ENCODE measurements around the gene NOM1.
"Not testable (repeated sequence)": the region's sequence is repeated elsewhere in the genome, so short reads cannot be mapped to it uniquely, and the experiment has no call there.

NOM1 gene

DNA sequence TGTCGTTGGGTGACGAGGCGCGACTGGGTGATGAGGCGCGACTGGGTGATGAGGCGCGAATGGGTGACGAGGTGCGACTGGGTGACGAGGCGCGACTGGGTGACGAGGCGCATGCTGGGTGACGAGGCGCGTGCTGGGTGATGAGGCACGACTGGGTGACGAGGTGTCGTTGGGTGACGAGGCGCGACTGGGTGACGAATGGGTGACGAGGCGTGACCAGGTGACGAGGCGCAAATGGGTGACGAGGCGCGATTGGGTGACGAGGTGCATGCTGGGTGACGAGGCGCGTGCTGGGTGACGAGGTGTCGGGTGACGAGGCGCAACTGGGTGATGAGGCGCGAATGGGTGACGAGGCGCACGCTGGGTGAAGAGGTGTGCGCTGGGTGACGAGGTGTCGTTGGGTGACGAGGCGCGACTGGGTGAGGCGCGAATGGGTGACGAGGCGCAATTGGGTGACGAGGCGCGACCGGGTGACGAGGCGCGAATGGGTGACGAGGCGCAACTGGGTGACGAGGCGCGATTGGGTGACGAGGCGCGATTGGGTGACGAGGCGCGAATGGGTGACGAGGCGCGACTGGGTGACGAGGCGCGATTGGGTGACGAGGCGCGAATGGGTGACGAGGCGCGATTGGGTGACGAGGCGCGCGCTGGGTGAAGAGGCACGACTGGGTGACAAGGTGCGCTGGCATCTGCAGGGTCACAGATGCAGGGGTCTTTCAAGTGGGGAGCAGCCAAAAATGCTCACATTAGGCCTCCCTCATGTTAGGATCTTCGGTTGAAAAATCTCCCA, 7.9 kb upstream of the NOM1 start:
- no peak for DNase-seq (ENCODE audit: low read depth in 2 of 2)

DNA sequence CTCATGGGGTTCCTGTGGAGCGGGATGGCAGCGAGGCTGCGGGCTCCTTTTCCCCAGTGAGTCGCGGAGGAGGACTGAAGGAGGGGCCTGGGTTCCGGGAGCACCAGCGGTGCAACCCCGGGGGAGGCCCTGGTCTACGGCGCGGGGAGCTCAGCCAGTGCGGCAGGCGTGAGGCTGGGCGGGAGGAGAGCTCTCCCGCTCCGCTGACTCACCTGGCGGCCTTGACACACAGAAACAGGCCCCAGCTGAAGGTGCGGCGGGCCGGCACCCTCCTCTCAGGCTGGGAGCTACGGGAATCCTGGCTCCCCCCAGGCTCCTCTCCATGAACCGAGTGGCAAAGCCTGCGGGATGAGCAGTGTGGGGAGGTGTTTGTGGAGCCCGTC, 6.8 kb upstream of the NOM1 start:
- no peak for DNase-seq (ENCODE audit: low read depth in 2 of 2)

DNA sequence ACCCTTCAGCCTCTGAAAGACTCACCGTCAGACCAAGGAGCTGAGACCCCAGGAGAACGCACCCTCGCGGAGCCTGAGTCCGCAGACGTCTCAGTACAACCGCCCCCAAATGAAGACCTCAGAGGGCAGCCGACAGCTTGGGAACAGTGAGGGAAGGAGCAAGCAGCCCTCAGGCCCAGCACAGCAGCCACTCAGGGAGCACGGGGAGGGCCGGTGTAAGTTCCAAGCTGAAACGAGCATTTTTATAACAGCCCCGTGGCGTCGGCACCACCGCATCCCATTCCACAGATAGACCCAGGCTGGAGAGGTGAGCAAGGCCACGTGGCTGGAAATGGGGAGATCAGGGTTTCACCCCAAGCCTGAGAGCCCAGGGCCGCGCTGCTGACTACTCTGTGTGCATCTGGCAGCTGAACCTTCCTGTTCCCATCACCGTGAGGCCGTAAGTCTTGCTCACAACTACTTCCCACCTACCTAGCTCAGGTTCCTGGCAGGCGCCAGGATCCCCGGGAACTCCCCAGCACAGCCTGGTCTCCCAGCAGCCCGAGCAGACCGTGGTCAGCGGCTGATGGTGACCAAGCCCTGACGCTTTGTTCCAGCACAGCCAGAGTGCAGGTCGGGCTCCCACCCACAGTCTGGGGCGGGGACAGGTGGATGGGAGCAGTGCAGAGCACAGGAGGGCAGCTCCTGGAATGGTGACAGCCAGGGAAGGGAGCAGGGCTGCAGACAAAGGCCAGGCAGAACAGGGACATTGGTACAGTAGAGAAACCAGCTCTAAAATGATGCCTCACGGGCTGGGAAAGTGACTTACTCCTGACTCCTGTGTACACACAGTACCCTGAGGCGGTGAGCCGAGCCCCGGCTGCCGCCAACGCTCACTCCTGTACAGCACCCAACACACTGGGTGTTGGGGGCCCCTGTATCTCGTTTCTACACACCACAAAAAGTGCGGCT, 6.1 kb upstream of the NOM1 start:
- no peak for DNase-seq (ENCODE audit: low read depth in 2 of 2)

DNA sequence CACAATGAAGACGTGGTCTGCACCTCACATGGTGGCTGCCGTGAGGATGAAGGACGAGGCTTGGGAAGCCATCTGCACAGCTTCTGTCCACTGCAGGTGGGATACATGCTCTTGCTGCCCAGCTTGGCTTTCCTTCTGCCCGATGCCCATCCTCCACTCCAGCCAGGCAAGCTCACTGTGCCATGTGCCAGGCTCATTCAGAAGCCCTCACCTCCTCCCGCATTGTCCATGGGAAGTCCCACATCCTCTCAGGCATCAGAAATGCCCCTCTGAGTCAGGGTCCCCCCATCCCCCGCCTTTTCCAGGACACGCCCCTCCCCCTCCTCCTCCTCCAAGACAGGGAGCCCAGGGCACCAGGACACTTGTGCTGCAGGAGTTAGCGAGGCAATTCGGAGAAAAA, 4.6 kb upstream of the NOM1 start:
- DNase-seq (ENCODE audit: low read depth in 2 of 2) = no peak

DNA sequence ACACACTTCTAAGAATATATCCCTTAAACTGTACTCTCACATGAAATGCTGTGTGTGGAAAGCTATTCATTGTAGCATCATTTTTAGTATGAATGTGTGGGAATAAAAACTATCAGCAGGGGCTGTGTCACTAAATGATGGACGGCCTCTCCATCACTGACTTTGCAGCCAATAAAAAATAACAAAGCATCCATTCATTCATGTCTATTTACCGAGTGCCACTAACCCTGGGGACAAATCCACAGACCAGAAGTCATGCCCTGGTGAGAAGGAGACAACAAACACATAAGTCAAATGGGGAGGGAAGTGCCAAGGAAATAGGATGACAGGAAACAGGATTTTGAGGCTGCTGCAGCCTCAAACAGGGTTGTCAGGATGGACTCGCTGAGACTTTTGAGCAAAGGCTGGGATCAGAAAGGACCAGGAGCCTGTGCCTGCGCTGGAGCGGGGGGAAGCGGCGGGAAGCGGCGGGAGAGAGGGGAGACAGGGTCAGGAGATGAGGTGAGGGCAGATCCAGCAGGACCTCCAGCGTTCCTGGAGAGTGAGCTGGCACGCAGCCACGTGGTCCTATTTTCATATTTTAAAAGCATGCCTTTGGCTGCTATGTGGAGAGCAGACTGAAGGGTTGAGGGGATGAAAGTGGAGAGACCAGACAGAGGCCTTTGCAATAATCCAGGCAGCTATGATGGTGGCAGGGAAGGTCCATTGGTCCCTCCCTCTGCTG, 2.2 kb upstream of the NOM1 start:
- no peak for DNase-seq (ENCODE audit: low read depth in 2 of 2)

DNA sequence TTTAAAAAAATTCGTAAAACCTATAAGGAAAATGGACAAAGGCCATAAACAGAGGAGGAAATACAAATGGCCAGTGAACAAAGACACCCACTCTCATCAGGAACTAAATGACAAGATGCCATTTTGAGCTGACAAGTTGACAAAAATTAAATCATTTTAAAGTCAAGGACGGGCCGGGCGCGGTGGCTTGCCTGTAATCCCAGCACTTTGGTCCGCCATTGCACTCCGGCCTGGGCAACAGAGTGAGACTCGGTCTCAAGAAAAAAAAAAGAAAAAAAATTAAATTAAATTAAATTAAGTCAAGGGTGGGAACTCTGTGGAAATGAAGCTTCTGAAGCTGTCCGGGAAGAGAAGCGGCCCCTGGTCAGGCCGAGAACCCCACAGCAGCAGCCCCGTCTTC, 1.2 kb upstream of the NOM1 start:
- no peak for DNase-seq (ENCODE audit: low read depth in 2 of 2)

DNA sequence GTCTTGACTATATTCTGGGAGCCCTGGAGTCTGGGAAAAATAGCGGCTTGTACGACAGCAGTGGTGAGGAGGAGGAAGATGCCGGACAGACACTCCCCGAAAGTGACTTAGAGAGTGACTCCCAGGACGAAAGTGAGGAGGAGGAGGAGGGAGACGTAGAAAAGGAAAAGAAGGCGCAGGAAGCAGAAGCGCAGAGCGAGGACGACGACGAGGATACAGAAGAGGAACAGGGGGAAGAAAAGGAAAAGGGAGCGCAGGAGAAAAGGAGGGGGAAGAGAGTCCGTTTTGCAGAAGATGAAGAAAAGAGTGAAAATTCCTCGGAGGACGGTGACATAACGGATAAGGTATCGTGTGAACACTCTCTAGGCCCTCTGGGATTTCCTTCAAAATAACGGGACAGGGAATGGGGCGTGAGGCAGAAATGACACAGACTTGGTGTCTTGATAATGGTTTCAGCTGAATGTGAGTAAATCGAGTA, 908 bp downstream of the NOM1 start:
- no peak for DNase-seq (ENCODE audit: low read depth in 2 of 2)

DNA sequence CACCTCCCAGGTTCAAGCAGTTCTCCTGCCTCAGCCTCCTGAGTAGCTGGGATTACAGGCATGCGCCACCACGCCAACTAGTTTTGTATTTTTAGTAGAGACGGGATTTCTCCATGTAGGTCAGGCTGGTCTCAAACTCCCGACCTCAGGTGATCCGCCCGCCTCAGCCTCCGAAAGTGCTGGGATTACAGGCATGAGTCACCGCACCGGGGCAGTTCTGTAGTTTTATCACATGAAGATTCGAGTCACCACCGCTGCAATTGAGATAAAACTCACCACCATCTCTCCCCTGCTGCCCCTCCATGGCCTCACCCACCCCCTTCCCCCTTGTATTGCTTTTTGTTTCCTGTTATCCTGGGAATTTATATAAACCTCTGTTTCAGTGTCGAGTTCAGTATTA, 3.7 kb downstream of the NOM1 start:
- DNase-seq (ENCODE audit: low read depth in 2 of 2) = not testable (repeated sequence)

DNA sequence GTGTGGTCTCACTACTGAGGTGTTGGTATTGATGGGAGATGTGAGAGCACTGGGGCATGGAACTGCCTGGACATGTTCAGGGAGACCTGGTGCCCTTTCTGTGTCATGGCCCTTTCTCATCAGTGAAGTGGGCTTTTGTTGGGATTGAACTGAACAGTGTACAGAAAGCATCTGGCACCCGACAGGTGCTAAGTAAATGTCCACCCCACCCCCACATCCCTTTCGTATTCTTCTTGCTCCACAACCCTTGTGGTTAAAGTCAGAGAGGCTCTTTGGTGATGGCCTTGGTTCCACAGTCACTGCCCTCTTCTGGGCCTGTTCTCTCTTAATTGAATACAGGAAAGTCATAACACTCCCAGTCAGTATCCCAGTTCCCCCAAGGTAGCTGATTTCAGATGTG, 5.4 kb downstream of the NOM1 start:
- no peak for DNase-seq (ENCODE audit: low read depth in 2 of 2)

DNA sequence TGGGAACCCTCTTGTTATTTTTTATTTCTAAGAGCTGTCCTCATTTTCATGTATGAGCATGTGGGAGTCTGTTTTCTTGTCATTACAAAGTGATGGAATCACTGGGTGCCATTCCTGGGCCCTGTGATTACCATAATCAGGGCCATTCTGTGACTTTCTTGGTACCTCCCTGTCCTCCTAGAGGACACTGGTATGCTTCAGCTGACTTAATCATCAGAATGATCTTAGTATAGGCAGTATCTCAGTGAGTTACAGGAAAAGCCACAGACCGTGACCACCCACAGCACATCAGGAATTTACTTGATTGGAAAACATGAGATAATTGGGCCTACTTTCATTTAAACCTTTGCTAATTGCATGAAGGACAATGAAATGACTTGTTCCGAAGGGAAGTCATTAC, 7.2 kb downstream of the NOM1 start:
- DNase-seq (ENCODE audit: low read depth in 2 of 2) = no peak

DNA sequence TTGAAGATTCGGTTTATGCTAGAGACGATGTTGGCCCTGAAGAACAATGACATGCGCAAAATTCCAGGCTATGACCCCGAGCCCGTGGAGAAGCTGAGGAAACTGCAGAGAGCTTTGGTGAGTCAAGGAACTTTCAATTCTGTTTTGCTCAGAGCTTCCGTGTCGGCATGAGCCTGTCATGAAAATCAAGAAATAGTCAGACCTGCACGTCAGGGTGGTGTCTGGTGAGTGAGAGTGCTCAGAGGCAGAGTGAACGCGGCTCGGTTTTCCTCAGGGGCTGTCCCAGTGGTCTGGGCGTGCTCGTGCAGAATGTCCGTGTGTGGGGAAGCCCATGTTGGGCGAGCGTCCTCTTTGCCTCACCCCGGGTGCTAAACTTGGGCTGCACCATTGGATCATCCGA, 12.6 kb downstream of the NOM1 start:
- DNase-seq (ENCODE audit: low read depth in 2 of 2) = no peak

DNA sequence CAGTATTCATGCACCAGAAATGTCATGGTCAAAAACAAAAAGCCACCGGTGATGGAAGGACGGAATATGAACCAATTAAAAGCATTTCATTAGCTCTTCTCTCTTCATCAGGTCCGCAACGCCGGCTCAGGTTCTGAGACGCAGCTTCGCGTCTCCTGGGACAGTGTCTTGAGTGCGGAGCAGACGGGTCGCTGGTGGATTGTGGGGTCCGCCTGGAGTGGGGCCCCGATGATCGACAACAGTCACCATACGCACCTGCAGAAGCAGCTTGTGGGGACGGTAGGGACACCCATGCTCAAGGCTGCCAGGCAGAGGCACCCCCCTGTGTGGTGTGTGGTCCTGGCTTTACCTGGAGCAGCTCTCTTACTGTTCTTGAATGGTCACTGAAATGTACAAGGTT, 13.4 kb downstream of the NOM1 start:
- no peak for DNase-seq (ENCODE audit: low read depth in 2 of 2)

DNA sequence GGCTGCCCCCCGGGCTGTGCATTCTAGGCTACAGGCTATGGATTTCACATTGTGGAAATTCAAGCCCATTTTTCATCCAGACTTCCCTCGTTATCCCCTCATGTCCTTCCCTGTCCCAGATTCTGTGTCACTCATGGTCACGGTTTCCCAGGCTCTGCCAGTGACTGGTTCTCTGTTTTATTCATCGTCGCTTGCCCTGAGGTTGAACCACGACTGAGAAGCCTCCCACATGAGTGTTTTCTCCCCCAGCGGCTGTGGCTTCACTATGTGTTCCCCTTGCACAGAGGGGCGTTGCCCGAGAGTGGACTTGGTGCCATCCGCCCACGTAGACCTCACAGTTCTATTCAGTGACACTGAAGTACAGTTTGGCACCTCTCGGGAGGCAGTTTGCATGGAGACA, 14.0 kb downstream of the NOM1 start:
- no peak for DNase-seq (ENCODE audit: low read depth in 2 of 2)

DNA sequence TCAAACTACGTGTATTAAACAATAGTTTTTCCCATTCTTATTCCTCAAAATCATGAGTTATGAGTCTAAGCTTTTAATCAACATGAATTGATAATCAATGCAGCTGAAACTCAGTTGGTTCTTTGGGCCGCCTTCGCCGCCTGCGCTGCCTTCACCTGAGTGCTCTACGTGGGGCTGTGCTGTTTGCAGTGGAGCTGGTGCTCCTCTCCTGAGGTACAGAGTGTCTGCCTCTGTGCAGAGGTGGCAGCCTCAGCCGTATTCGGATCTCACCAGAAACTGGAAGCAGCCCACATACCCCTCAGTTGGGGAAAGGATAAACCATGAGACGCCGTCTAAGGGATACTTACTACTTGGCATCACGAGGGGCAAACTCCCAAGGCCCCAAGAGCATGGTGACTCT, 15.5 kb downstream of the NOM1 start:
- DNase-seq (ENCODE audit: low read depth in 2 of 2) = no peak

DNA sequence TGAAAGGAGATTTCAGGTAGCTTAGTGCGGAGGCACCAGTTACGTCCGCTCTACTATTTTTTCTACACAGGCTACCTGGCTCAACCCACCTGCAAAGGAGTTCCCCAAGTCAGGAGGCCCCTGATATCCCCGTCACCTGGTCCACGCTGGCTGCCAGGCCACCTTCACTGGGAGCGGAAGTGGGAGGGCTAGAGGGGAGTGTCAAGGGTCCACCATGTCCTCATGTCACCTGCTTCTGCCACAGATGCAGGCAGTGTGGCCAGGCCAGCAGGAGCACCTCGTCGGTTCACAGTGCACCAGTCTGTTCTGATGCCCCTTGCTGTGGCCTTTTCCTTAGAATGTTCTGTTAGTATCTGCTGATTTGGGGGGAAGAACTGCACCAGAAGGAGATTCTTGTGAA, 16.9 kb downstream of the NOM1 start:
- DNase-seq (ENCODE audit: low read depth in 2 of 2) = no peak

DNA sequence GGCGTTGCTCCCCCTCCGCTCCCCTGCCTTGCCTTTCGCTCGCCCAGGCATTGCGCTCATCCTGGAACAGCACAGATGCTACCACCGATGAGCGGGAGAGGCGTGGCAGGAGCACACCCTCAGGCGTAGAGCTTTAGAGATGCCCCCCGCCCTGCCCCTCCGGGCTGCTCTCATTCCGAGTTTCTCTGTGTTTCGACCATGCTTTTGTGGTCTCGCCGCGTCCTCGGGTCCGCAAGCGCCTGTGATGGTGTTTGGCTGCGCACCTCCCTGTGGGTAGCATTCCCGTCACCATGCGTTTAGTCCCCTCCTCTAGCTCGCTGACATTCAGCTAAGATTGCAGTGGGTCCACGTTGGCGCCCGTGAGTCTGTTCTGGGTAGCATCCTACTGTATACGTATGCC, 18.7 kb downstream of the NOM1 start:
- no peak for DNase-seq (ENCODE audit: low read depth in 2 of 2)

DNA sequence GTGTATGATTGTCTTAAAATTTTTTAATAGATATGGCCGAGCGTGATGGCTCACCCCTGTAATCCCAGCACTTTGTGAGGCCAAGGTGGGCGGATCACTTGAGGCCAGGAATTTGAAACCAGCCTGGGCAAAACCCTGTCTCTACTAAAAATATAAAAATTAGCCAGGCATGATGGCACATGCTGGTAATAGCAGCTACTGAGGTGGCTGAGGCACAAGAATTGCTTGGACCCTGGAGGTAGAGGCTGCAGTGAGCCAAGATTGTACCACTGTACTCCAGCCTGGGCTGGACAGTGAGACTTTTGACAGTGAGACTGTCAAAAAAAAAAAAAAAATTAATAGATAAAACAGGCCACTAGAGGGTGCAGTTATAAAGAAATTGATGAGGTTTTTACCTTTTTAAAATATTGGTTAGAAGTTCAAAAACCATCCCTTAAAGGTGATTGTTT, 20.5 kb downstream of the NOM1 start:
- no peak for DNase-seq (ENCODE audit: low read depth in 2 of 2)

DNA sequence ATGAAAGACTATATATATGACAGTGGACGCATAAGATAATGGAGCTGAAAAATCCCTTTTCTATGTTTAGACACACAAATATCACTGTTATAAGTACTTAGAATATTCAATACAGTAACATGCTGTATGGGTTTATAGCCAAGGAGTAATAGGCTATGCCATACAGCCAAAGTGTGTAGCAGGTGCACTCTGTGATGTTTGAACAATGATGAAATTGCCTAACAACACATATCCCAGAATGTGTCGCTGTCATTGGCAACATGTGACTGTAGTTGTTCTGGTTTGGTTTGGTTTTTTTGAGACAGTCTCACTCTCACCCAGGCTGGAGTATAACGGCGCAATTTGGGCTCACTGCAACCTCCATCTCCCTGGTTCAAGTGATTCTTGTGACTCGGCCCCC, 26.1 kb downstream of the NOM1 start:
- no peak for DNase-seq (ENCODE audit: low read depth in 2 of 2)

DNA sequence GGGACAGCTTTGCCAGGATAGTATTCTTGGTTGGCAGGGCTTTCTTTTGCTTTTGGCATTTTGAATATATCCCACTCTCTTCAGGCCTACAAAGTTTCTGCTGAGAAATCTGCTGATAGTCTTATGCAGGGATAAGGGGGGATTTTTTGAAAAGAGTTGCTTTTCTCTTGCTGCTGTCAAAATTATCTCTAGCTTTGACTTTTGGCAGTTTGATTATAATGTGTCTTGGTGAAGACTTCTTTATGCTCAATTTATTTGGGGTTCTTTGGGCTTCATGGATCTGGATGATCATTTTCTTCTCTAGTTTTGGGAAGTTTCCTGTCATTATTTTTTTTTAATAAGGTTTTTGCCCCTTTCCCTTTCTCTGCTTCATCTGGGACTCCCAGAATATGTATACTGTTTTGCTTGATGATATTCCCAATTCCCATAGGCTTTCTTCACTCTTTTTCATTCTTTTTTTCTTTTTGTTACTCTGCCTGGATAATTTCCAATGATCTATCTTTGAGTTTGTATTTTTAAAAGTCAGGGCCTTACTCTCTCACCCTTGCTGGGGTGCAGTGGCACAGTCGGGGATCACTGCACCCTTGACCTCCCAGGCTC, 29.6 kb downstream of the NOM1 start:
- no peak for DNase-seq (ENCODE audit: low read depth in 2 of 2)

DNA sequence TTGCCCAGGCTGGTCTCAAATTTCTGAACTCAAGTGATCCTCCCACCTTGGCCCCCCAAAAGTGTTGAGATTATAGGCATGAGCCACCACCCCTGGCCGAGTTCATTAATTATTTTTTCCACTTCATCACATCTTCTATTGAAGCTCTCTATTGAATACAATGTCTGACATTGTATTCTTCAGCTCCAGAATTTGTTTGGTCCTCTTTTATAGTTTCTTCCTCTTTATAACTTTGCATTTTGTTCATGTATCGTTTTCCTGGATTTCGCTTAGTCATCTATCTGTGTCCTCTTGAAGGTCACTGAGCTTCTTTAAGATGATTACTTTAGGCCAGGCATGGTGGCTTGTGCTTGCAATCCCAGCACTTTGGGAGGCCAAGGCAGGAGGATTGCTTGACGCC, 30.2 kb downstream of the NOM1 start:
- no peak for DNase-seq (ENCODE audit: low read depth in 2 of 2)

DNA sequence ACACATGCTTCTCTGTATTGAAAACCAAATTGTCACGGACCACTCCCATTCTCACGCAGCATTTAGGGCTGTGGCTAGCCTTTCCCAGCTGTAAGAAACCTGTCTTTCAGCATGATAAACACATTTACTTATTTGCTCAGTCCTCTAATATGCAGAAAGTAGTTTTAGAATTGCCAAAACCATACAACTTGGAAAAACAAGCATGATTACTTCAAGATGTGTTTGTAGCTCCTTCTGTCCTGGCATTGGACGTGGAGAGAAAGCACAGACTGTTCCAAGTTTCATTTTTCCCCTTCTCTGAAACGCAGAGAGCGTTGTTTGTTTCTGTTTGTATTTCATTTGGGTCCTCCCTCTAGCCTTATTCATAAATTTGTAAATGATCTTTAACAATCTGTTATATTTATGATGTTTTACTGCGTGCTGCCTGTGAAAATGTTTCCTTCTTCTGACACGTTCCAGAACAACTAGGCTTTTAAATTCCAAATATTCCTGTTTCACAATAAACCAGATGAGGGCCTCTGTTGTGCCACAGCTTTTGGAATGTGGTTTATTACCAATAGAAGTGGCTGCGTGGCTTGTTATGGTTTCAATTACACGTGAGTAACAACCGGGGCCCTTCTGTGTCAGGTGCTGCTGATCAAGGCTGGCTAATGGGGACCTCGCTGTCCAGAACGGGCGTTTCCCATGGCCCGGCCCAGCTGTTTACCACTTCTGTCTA, 34.8 kb downstream of the NOM1 start:
- DNase-seq (ENCODE audit: low read depth in 2 of 2) = no peak
